Measurements from ENCODE around the gene DOCK4.

DOCK4 gene

DNA sequence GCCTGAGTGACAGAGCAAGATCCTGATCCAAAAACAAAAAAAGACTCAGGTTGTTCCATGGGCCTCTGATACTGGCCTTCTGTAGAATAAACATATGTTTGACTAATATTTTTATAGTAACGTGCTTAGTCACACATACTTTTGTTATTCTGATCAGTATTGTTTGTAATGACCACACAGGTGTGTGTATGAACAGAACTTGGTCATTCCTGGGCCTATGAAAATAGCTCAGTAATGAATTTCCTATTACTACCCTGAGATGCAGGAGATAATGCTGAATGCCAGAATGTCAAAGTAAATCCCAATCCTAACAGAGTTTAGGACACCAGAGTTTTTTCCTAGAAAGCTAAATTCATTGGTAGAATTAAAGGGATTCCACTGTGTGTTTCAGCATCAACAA, 108.7 kb downstream of the DOCK4 start:
- H4K20me1 ChIP-seq (ENCODE audit: insufficient read depth, low read length, poor library complexity, severe bottlenecking) = no peaks in the 10 kb centered on the region
- no peak overlapping the region for H3K4me2 ChIP-seq (ENCODE audit: low read depth, low read length, poor library complexity, severe bottlenecking)
- H2AFZ ChIP-seq (ENCODE audit: low read length) = no peak overlapping the region
- no peaks in the 10 kb centered on the region for H3K9me3 ChIP-seq (ENCODE audit: insufficient read depth, low read depth, low read length)
- H3K27me3 ChIP-seq (ENCODE audit: insufficient read depth, low read length, poor library complexity, severe bottlenecking) = no peaks in the 10 kb centered on the region
- no peaks in the 10 kb centered on the region for H3K79me2 ChIP-seq (ENCODE audit: insufficient read depth, low read length)
- no peak overlapping the region for H3K9ac ChIP-seq (ENCODE audit: low read depth, low read length, poor library complexity, severe bottlenecking)
- no peak for TF ChIP-seq CTCF (conservative IDR thresholded peaks at IDR 0.05; ENCODE audit: low read length)
- no peak for TF ChIP-seq EZH2phosphoT487 (IDR thresholded peaks at IDR 0.05; ENCODE audit: borderline replicate concordance)
- no peaks in the 10 kb centered on the region for H3K9me2 ChIP-seq (replicated peaks; ENCODE audit: low read depth, low read length)
- H3K4me3 ChIP-seq (ENCODE audit: low read length, poor library complexity, severe bottlenecking) = no peak overlapping the region
- H3K4me1 ChIP-seq (ENCODE audit: insufficient read depth, low read length, poor library complexity, severe bottlenecking) = no peaks in the 10 kb centered on the region
- no peaks in the 10 kb centered on the region for H3K36me3 ChIP-seq (ENCODE audit: insufficient read depth, low read length)
- no peaks in the 10 kb centered on the region for H3F3A ChIP-seq (ENCODE audit: low read depth)

- H3K9me3 ChIP-seq (ENCODE audit: insufficient read depth, low read depth, low read length) = no peaks in the 10 kb centered on the region
- H3K27me3 ChIP-seq (ENCODE audit: insufficient read depth, low read length, poor library complexity, severe bottlenecking) = no peaks in the 10 kb centered on the region
- H3K4me3 ChIP-seq (ENCODE audit: low read length, poor library complexity, severe bottlenecking) = no peak overlapping the region
- no peaks in the 10 kb centered on the region for H3F3A ChIP-seq (ENCODE audit: low read depth)
- no peak overlapping the region for H3K4me2 ChIP-seq (ENCODE audit: low read depth, low read length, poor library complexity, severe bottlenecking)
- H3K9ac ChIP-seq (ENCODE audit: low read depth, low read length, poor library complexity, severe bottlenecking) = no peak overlapping the region
- no peaks in the 10 kb centered on the region for H3K4me1 ChIP-seq (ENCODE audit: insufficient read depth, low read length, poor library complexity, severe bottlenecking)
- no peaks in the 10 kb centered on the region for H3K9me2 ChIP-seq (replicated peaks; ENCODE audit: low read depth, low read length)
- H2AFZ ChIP-seq (ENCODE audit: low read length) = no peak overlapping the region
- H3K36me3 ChIP-seq (ENCODE audit: insufficient read depth, low read length) = no peaks in the 10 kb centered on the region
- no peak for TF ChIP-seq EZH2phosphoT487 (IDR thresholded peaks at IDR 0.05; ENCODE audit: borderline replicate concordance)
- no peaks in the 10 kb centered on the region for H4K20me1 ChIP-seq (ENCODE audit: insufficient read depth, low read length, poor library complexity, severe bottlenecking)
- no peaks in the 10 kb centered on the region for H3K79me2 ChIP-seq (ENCODE audit: insufficient read depth, low read length)
Measured at GRCh38 chr7:112093409-112093808, 112.8 kb downstream of the DOCK4 start.

- Histone ChIP-seq H3K79me2 (ENCODE audit: insufficient read depth, low read length) (no peaks in the 10 kb centered on the region), H3K4me2 (ENCODE audit: low read depth, low read length, poor library complexity, severe bottlenecking) (no peak overlapping the region), H3K4me1 (ENCODE audit: insufficient read depth, low read length, poor library complexity, severe bottlenecking) (no peaks in the 10 kb centered on the region)
Measured at GRCh38 chr7:112092709-112093395, 113.3 kb downstream of the DOCK4 start.

More at GRCh38 chr7:112092709-112093395, 113.3 kb downstream of the DOCK4 start:
- H3F3A ChIP-seq (ENCODE audit: low read depth) = no peaks in the 10 kb centered on the region
- TF ChIP-seq EZH2phosphoT487 (IDR thresholded peaks at IDR 0.05; ENCODE audit: borderline replicate concordance) (no peak), CTCF (conservative IDR thresholded peaks at IDR 0.05; ENCODE audit: low read length) (no peak)
- H3K9ac ChIP-seq (ENCODE audit: low read depth, low read length, poor library complexity, severe bottlenecking) = no peak overlapping the region
- H3K27me3 ChIP-seq (ENCODE audit: insufficient read depth, low read length, poor library complexity, severe bottlenecking) = no peaks in the 10 kb centered on the region
- no peaks in the 10 kb centered on the region for H3K9me3 ChIP-seq (ENCODE audit: insufficient read depth, low read depth, low read length)
- no peaks in the 10 kb centered on the region for H4K20me1 ChIP-seq (ENCODE audit: insufficient read depth, low read length, poor library complexity, severe bottlenecking)
- H3K9me2 ChIP-seq (replicated peaks; ENCODE audit: low read depth, low read length) = no peaks in the 10 kb centered on the region
- H3K36me3 ChIP-seq (ENCODE audit: insufficient read depth, low read length) = no peaks in the 10 kb centered on the region
- H3K4me3 ChIP-seq (ENCODE audit: low read length, poor library complexity, severe bottlenecking) = no peak overlapping the region
- H2AFZ ChIP-seq (ENCODE audit: low read length) = no peak overlapping the region
